K562 (cell line): ENCODE results near the gene MAP3K19. TPM values are rescaled to one million over a fixed set of nuclear protein-coding genes. Genes with fewer than 3 reads are reported as not detected.

Source experiments
- ATAC-seq: fragments of 200-7000 bp; cut with Tn5 transposase; 3 replicates; pipeline ENCODE4 v1.9.1; 2020; ENCODE audit warnings: moderate library complexity
- BruUV-seq: library from RNA; stranded (reverse); fragments of 400-500 nt; replicated peaks from 2 replicates; lab custom pipeline; 2021; lab: Mats Ljungman, UMichigan
- CTCF ChIA-PET: fragments of 300-600 bp; formaldehyde crosslinking; extraction: SDS; loops from one replicate; lab custom pipeline; 2021; ENCODE audit warnings: low intra/inter-chr PET ratio; lab: Yijun Ruan, JAX
- POLR2A ChIA-PET: fragments of 300-600, 350-650 bp; sonication (Branson Sonifier 250); formaldehyde crosslinking; extraction: SDS; loops from one replicate; lab custom pipeline; 2021; ENCODE audit warnings: antibody characterized with exemption, inconsistent platforms; lab: Yijun Ruan, JAX
- DNase-seq, 4 experiments: peaks; one replicate each; pipeline versions ENCODE4 v3.0.0 to v3.0.0-alpha.2; 2011 to 2018; ENCODE audit warnings: low spot score in 3 of 4, mixed read lengths in 3 of 4; ENCODE audit errors: extremely low read depth in 1 of 4
- FAIRE-seq: peaks from 2 replicates; lab custom pipeline; 2011; peaks lifted over from hg19 to GRCh38; lab: Jason Lieb, UNC
- H2AFZ ChIP-seq: 2 replicates; pipeline ENCODE4 v1.6.0; 2011; ENCODE audit warnings: low read depth, low read length, control low read depth, inconsistent platforms
- H3K27ac ChIP-seq: fragments of 200-600 bp; 3 replicates; pipeline ENCODE4 v1.8.0; 2011; ENCODE audit warnings: low read depth, mild to moderate bottlenecking, control low read depth, inconsistent platforms, low read length, moderate library complexity, mixed read lengths; ENCODE audit errors: extremely low read depth
- H3K27me3 ChIP-seq, 2 experiments: fragments of 300-600 bp in 1 of 2; 2 replicates in 1 of 2; 3 replicates in 1 of 2; pipeline versions ENCODE4 v1.6.0 to v1.8.0; 2011; ENCODE audit warnings: inconsistent platforms in 2 of 2, low read length in 2 of 2, mild to moderate bottlenecking in 1 of 2, mixed read lengths in 1 of 2, moderate library complexity in 1 of 2; ENCODE audit not compliant: control insufficient read depth in 2 of 2, insufficient read depth in 2 of 2
- H3K36me3 ChIP-seq: fragments of 300-600 bp; 3 replicates; pipeline ENCODE4 v1.8.0; 2011; ENCODE audit warnings: mild to moderate bottlenecking, low read length, inconsistent platforms; ENCODE audit not compliant: control insufficient read depth, insufficient read depth
- H3K4me1 ChIP-seq, 2 experiments: fragments of 200-600 bp in 1 of 2; replicated peaks in 1 of 2; 2 replicates in 1 of 2; 3 replicates in 1 of 2; pipeline versions ENCODE4 v1.5.1 to v1.8.0; 2011; ENCODE audit warnings: inconsistent platforms in 2 of 2, low read length in 2 of 2, mild to moderate bottlenecking in 1 of 2, mixed read lengths in 1 of 2, moderate library complexity in 1 of 2; ENCODE audit not compliant: control insufficient read depth in 2 of 2, insufficient read depth in 2 of 2
- H3K4me2 ChIP-seq: 2 replicates; pipeline ENCODE4 v1.6.1; 2011; ENCODE audit warnings: low read length, control low read depth, inconsistent platforms, mixed read lengths; ENCODE audit not compliant: insufficient read depth
- H3K4me3 ChIP-seq: fragments of 200-600 bp; sonication (generic), shearing (Covaris generic); 2 replicates; pipeline ENCODE4 v1.5.1; 2016; ENCODE audit warnings: control low read depth, inconsistent platforms
- H3K79me2 ChIP-seq: fragments of 200-600 bp; 3 replicates; pipeline ENCODE4 v1.8.0; 2011; ENCODE audit warnings: low read length, inconsistent platforms; ENCODE audit not compliant: control insufficient read depth, insufficient read depth
- H3K9ac ChIP-seq, 2 experiments: 2 replicates each; pipeline versions ENCODE4 v1.6.0 to v1.6.1; 2011; ENCODE audit warnings: low read depth in 2 of 2, low read length in 2 of 2, control low read depth in 1 of 2, inconsistent platforms in 1 of 2, mild to moderate bottlenecking in 1 of 2, mixed read lengths in 1 of 2; ENCODE audit not compliant: insufficient read depth in 1 of 2
- H3K9me1 ChIP-seq: one replicate; pipeline ENCODE4 v1.6.0; 2011; ENCODE audit warnings: inconsistent platforms, mild to moderate bottlenecking, low read length, moderate library complexity; ENCODE audit not compliant: control insufficient read depth, insufficient read depth
- H3K9me3 ChIP-seq: replicated peaks from 2 replicates; pipeline ENCODE4 v1.5.1; 2011; ENCODE audit warnings: low read depth, low read length, inconsistent platforms; ENCODE audit not compliant: control insufficient read depth, insufficient read depth
- H4K20me1 ChIP-seq: replicated peaks from 2 replicates; pipeline ENCODE4 v1.6.1; 2011; ENCODE audit warnings: low read length, inconsistent platforms, mixed read lengths; ENCODE audit not compliant: control insufficient read depth, insufficient read depth
- CBFB ChIP-seq: sonication (generic); formaldehyde crosslinking; IDR thresholded peaks from 2 replicates; pipeline ENCODE4 v1.4.0; 2020; ENCODE audit warnings: mild to moderate bottlenecking, missing genetic modification reagents
- CBX2 ChIP-seq: fragments of 200-600 bp; sonication (generic); IDR thresholded peaks from one replicate; pipeline ENCODE4 v1.6.1; 2012; ENCODE audit warnings: mild to moderate bottlenecking, low read length, inconsistent platforms; ENCODE audit not compliant: insufficient read depth, poor library complexity, severe bottlenecking
- CEBPB ChIP-seq: fragments of 450-650 bp; IDR thresholded peaks from 2 replicates; pipeline ENCODE4 v1.6.1; 2016; ENCODE audit warnings: missing genetic modification characterization, missing compliant biosample characterization
- MAFF ChIP-seq: IDR thresholded peaks from 2 replicates; pipeline ENCODE4 v1.6.1; 2012; ENCODE audit warnings: low read length, improper control_type of control experiment
- MIER1 ChIP-seq: fragments of 450-650 bp; IDR thresholded peaks from 2 replicates; pipeline ENCODE4 v1.6.1; 2016; ENCODE audit warnings: antibody characterized with exemption, mild to moderate bottlenecking, low read depth
- NELFE ChIP-seq: IDR thresholded peaks from 2 replicates; pipeline ENCODE4 v1.6.1; 2011; ENCODE audit warnings: mild to moderate bottlenecking; ENCODE audit not compliant: insufficient read depth, insufficient read length
- RFX1 ChIP-seq: fragments of 450-650 bp; IDR thresholded peaks from 2 replicates; pipeline ENCODE4 v1.6.1; 2016; ENCODE audit warnings: mild to moderate bottlenecking, moderate library complexity
- TSC22D4 ChIP-seq: fragments of 450-650 bp; IDR thresholded peaks from 2 replicates; pipeline ENCODE4 v1.6.1; 2016; ENCODE audit warnings: missing genetic modification characterization, missing biosample characterization, control low read depth
- ZBED1 ChIP-seq: IDR thresholded peaks from 2 replicates; pipeline ENCODE4 v1.6.1; 2014
- ZNF134 ChIP-seq: fragments of 250-450 bp; sonication (Bioruptor Pico); conservative IDR thresholded peaks from 2 replicates; pipeline ENCODE4 v1.4.0; 2020
- ZNF232 ChIP-seq: sonication (generic); formaldehyde crosslinking; IDR thresholded peaks from 2 replicates; pipeline ENCODE4 v1.8.0; 2022; ENCODE audit warnings: mild to moderate bottlenecking, missing genetic modification reagents
- ZNF316 ChIP-seq: fragments of 450-650 bp; IDR thresholded peaks from 2 replicates; pipeline ENCODE4 v1.6.1; 2016
- WGBS: fragments of 100-300 bp; shearing (Covaris generic); methylation state at CpG from one replicate; pipeline ENCODE4 v1.1.6; 2016; ENCODE audit warnings: low coverage, mixed read lengths; ENCODE audit not compliant: insufficient coverage; ENCODE audit errors: missing lambda C conversion rate; 5-methylcytosine and 5-hydroxymethylcytosine counted together
- in situ Hi-C: fragments of 300-500 bp; cut with MboI; formaldehyde crosslinking; loops from 4 replicates; pipeline ENCODE4 v1.15.0; 2018; ENCODE audit warnings: inconsistent platforms, mixed read lengths
- intact Hi-C: fragments of 100-400 bp; cut with micrococcal nuclease; formaldehyde crosslinking; loops from 2 replicates; pipeline ENCODE4 v1.14.2; 2022
- polyA plus RNA-seq, 8 experiments: library from polyadenylated mRNA; depleted of rRNA in 4 of 8; stranded (reverse) in 5 of 8; unstranded in 3 of 8; fragments of >200 nt; fragmentation: Nextera tagmentation in 2 of 8; fragmentation: Illumina TruSeq in 1 of 8; extraction: Ambion mirVana in 2 of 8; extraction: Trizol in 1 of 8; gene quantifications; 2 replicates each; pipeline versions ENCODE4 v1.2.1 to v1.2.3, GENCODE V29; 2011 to 2014; ENCODE audit warnings: inconsistent platforms in 1 of 8, missing spikeins in 1 of 8
- total RNA-seq, 7 experiments: library from RNA; depleted of rRNA in 6 of 7; stranded (reverse); fragments of >200 nt in 6 of 7; fragmentation: Illumina TruSeq in 2 of 7; extraction: Trizol in 2 of 7; gene quantifications; 2 replicates each; pipeline versions ENCODE4 v1.2.1 to v1.2.3, GENCODE V29; 2011 to 2021; ENCODE audit warnings: low replicate concordance in 1 of 7
- TF ChIP-seq, protein P1 (sequence below), 2 experiments: fragments of 450-650 bp; IDR thresholded peaks; 2 replicates each; pipeline ENCODE4 v1.6.1; 2016; ENCODE audit warnings: mild to moderate bottlenecking in 2 of 2, borderline replicate concordance in 1 of 2, low read depth in 1 of 2, moderate library complexity in 1 of 2
- TF ChIP-seq, protein P2 (sequence below): fragments of 200-800 bp; sonication (Bioruptor generic); IDR thresholded peaks from 2 replicates; pipeline ENCODE4 v1.6.1; 2017; ENCODE audit warnings: missing genetic modification characterization, missing compliant biosample characterization

The MAP3K19 gene
- total and polyA plus RNA-seq, 9 of the 15 experiments (the other 6 are each of a cell fraction or from before 2014, with no cell fraction given): 0.29 TPM; not detected in 8

DNA sequence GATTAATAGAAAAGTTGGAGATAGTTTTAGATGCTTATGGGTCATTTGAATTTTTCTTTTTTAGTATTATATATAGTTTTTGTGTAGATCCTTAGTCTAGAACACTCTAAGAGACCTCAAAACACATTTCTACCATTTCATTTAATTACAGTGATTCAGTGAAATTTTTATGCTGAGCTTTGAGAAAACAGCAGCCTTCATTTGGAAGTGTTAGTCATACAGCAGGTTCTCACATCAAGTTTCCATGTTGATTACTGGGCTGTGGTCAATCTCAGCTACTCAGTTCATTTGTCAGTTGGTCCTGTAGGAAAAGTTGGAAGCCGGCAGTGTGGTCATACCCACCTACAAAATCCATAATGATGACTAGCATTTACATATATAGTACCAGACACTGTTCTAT, 37.9 kb downstream of the MAP3K19 start:
- Histone ChIP-seq H3K4me3 (no peak overlapping the region), H4K20me1 (no peaks in the 10 kb centered on the region), H3K9ac (no peak overlapping the region), H3K36me3 (no peaks in the 10 kb centered on the region), H2AFZ (no peak overlapping the region), H3K4me2 (no peak overlapping the region), H3K27me3 (no peaks in the 10 kb centered on the region), H3K27ac (no peak overlapping the region), H3K4me1 (peaks cover 0 to 6% of the 10 kb centered on the region in 2 experiments; a peak in 1 of 5 replicates), H3K9me3 (no peaks in the 10 kb centered on the region), H3K79me2 (no peaks in the 10 kb centered on the region), H3K9me1 (no peaks in the 10 kb centered on the region)
- in situ Hi-C loops (no loop called here), intact Hi-C loops (loop anchor here (10.0 kb wide), 3 partner anchors 165 to 1375 kb away; no protein-coding TSS in a partner anchor)
- ChIA-PET POLR2A (interaction anchor here (0.7 to 1.2 kb wide), 2 partner anchors 43 to 726 kb away, joined by 3 read pairs; partner anchors contain the start of gene RAB3GAP1), CTCF (no interaction called here)
- no TSS peak for BruUV-seq
- DNase-seq (no peak), FAIRE-seq (no peak), ATAC-seq (no peak)
- 45% methylated on average over 1 of the region's 1 CpG for WGBS
- TF ChIP-seq NELFE (no peak), ZNF232 (CRISPR knock-in tag) (no peak), MAFF (peak; percentile 9; the same call in 1 of the 2 replicates), ZBED1 (no peak), MIER1 (no peak), CBX2 (no peak), ZNF134 (CRISPR knock-in tag) (no peak), CBFB (CRISPR knock-in tag) (no peak), CEBPB (tag) (no peak), TSC22D4 (tag) (no peak), RFX1 (no peak), ZNF316 (peak; percentile 78)
- TF ChIP-seq, protein P1, sequence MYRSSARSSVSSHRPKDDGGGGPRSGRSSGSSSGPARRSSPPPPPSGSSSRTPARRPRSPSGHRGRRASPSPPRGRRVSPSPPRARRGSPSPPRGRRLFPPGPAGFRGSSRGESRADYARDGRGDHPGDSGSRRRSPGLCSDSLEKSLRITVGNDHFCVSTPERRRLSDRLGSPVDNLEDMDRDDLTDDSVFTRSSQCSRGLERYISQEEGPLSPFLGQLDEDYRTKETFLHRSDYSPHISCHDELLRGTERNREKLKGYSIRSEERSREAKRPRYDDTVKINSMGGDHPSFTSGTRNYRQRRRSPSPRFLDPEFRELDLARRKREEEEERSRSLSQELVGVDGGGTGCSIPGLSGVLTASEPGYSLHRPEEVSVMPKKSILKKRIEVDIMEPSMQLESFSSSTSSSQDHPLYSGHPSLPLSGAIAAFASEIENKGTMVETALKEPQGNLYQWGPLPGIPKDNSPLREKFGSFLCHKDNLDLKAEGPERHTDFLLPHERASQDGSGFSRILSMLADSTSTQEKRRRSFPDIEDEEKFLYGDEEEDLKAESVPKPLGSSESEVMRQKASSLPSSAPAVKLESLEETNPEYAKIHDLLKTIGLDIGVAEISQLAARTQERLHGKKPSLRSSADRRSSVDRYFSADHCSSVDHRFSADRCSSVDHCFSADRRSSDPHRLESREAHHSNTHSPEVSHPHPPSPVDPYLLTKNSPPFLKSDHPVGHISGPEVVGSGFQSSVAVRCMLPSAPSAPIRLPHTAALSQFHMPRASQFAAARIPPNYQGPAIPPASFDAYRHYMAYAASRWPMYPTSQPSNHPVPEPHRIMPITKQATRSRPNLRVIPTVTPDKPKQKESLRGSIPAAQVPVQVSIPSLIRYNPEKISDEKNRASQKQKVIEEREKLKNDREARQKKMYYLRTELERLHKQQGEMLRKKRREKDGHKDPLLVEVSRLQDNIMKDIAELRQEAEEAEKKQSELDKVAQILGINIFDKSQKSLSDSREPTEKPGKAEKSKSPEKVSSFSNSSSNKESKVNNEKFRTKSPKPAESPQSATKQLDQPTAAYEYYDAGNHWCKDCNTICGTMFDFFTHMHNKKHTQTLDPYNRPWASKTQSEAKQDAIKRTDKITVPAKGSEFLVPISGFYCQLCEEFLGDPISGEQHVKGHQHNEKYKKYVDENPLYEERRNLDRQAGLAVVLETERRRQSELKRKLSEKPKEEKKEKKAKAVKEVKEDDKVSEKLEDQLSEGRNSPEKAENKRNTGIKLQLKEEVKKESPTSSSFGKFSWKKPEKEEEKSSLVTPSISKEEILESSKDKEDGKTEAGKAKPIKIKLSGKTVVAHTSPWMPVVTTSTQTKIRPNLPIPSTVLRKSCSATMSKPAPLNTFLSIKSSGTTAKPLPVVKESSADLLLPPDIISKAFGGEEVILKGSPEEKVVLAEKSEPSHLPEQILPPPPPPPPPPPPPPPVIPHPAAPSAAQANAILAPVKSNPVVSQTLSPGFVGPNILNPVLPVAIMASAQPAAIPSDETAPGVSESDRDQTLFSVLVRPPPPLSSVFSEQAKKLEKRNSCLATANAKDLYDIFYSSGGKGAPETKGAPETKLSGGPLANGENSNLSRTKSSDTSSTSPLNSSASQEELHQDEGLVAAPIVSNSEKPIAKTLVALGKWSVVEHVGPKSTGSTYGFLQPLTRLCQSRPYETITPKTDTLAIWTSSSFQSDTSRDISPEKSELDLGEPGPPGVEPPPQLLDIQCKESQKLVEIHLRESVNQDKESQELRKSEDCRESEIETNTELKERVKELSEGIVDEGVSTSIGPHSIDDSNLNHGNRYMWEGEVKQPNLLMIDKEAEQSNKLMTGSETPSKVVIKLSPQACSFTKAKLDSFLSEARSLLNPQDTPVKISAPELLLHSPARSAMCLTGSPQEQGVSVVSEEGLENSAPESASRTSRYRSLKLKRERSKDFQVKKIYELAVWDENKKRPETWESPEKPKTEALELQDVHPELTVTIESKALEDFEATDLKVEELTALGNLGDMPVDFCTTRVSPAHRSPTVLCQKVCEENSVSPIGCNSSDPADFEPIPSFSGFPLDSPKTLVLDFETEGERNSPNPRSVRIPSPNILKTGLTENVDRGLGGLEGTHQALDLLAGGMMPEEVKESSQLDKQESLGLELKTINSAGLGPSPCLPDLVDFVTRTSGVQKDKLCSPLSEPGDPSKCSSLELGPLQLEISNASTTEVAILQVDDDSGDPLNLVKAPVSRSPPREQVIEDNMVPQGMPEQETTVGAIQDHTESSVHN (IDR thresholded peaks at IDR 0.05; ENCODE audit: borderline replicate concordance in 1 of 2, low read depth in 1 of 2): no peak
- TF ChIP-seq, protein P2, sequence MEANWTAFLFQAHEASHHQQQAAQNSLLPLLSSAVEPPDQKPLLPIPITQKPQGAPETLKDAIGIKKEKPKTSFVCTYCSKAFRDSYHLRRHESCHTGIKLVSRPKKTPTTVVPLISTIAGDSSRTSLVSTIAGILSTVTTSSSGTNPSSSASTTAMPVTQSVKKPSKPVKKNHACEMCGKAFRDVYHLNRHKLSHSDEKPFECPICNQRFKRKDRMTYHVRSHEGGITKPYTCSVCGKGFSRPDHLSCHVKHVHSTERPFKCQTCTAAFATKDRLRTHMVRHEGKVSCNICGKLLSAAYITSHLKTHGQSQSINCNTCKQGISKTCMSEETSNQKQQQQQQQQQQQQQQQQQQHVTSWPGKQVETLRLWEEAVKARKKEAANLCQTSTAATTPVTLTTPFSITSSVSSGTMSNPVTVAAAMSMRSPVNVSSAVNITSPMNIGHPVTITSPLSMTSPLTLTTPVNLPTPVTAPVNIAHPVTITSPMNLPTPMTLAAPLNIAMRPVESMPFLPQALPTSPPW (CRISPR knock-in tag): no peak
